Esophagus muscularis mucosa (tissue), 3 donors: Measurements from ENCODE around the gene CALM1.

Experiments used
- POLR2A ChIP-seq: fragments of 450-650 bp; IDR thresholded peaks from one replicate; pipeline ENCODE4 v1.6.1; 2017; ENCODE audit warnings: antibody characterized with exemption, moderate library complexity, mild to moderate bottlenecking, low read depth
- POLR2AphosphoS5 ChIP-seq, 2 donors: sonication (generic); formaldehyde crosslinking; IDR thresholded peaks; one replicate each; pipeline ENCODE4 v1.6.1; 2017; ENCODE audit warnings: antibody characterized with exemption in 2 of 2
- TF ChIP-seq, protein P1 (sequence below), 3 experiments: fragments of 200-600 bp in 2 of 3; fragments of 450-650 bp in 1 of 3; sonication (generic) in 2 of 3; IDR thresholded peaks; one replicate each; pipeline ENCODE4 v1.5.1; 2017 to 2019; ENCODE audit warnings: antibody characterized with exemption in 3 of 3, mild to moderate bottlenecking in 2 of 3, moderate library complexity in 1 of 3

DNA sequence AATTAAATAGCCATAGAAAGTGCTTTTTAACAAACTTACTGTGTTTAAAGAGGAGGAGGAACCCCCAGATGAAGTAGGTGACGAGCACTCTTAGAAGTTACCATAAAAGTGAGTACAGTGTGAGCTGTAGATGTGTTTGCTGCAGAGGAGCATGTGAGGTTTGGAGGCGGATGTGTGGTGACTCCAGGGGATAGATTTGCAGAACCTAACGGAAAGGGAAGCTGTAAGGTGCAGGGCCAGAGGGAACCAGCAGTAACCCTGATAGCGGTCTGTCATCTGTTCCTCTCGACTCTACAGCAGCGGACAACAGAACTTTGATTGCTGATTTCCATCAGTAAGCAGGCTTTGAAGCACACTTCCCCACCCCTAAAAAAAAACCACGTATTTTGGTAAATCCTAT lies 5.2 kb downstream of the CALM1 start:
- TF ChIP-seq, protein P1, sequence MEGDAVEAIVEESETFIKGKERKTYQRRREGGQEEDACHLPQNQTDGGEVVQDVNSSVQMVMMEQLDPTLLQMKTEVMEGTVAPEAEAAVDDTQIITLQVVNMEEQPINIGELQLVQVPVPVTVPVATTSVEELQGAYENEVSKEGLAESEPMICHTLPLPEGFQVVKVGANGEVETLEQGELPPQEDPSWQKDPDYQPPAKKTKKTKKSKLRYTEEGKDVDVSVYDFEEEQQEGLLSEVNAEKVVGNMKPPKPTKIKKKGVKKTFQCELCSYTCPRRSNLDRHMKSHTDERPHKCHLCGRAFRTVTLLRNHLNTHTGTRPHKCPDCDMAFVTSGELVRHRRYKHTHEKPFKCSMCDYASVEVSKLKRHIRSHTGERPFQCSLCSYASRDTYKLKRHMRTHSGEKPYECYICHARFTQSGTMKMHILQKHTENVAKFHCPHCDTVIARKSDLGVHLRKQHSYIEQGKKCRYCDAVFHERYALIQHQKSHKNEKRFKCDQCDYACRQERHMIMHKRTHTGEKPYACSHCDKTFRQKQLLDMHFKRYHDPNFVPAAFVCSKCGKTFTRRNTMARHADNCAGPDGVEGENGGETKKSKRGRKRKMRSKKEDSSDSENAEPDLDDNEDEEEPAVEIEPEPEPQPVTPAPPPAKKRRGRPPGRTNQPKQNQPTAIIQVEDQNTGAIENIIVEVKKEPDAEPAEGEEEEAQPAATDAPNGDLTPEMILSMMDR (IDR thresholded peaks at IDR 0.05): no peak
- TF ChIP-seq POLR2A (no peak), POLR2AphosphoS5 (IDR thresholded peaks at IDR 0.05) (no peak)
